ENCODE measurements around the gene APOBEC3C.
"Not testable (repeated sequence)": the region's sequence is repeated elsewhere in the genome, so short reads cannot be mapped to it uniquely, and the experiment has no call there.

Gene APOBEC3C

DNA sequence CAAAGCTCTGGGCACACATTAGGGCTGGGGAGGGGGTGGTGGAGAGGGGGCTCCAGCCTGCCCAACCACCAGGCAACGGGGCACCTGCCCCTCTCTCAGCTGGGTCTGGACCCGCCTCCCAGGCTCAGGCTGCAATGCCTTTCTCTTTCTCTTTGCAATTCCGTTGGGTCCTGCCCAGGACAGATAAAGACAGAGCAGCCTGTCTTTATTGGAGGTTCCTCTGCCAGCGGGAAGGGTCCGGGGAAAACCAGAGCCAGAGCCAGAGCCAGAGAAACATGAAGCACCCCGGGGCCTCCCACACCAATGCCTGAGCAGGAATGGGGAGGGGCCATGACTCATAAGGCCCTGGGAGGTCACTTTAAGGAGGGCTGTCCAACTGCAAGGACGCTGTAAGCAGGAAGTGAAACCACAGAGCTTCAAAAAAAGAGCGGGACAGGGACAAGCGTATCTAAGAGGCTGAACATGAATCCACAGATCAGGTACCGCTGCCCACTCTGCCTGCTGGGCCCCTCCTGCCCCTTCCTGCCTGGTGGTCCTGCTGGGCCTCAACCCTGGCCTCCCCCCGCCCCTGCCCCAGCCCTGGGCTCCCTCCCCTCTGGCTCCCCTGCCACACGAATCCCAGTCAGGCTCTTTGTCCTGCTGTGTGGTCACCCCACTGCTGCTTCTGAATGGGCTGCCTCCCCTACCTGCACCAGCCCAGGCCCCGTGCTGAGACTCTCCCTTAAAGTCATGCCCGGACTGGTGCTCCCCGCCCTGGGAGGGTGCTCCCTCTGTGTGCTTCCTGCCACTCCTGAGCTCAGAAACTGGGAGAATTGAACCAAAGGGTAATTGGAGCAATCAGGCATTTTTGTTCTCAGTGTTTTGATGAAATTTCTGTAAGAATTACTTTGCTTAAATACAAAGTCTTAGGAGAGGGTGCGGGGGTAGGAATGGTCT is 31.8 kb upstream of the APOBEC3C start, which contains the start of gene APOBEC3B:
Gene APOBEC3B, plus strand, starts transcription at position 356 of the 936 bp plus-strand sequence. Its CDS starts 107 bp downstream, at position 463.
- DNase-seq (ENCODE audit: low spot score), result peak; percentile 75

- DNase-seq (ENCODE audit: low spot score), result no peak
Measured at GRCh38 chr22:38984224-38984623, 29.8 kb upstream of the APOBEC3C start.

DNA sequence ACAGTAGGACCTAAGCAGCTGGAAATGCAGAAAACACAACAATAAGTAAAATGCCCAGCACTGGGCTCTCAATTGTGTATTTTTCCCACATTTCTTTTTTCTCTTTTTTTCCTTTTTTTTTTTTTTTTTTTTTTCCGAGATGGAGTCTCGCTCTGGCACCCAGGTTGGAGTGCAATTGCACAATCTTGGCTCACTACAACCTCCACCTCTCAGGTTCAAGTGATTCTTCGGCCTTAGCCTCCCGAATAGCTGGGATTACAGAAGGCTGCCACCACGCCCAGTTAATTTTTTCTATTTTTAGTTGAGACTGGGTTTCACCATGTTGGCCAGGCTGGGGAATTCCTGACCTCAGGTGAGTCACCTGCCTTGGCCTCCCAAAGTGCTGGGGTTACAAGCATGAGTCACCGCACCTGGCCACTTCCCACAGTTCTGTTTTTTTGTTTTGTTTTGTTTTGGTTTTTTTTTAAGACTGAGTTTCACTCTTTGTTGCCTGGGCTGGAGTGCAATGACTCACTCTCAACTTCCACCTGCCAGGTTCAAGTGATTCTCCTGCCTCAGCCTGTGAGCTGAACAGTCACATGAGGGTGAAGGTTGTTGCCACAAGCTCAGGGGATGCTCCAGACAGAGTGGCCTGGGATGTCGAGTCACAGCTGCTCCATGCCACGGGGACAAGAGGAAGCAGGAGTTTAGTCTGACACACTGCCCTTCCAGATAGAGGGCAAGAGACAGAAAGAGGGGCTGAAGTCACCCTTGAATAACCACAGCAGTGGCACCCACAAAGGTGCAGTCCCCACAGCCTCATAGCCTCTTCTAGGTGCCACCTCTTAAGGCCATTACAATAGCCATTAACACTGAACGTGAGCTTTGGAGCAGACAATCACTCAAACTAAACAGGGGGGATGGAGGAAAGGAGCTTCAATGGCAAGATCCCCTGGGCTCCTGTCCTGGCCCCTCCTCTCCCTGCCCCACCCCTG is 29.0 kb upstream of the APOBEC3C start:
- DNase-seq (ENCODE audit: low spot score), result not testable (repeated sequence)

DNA sequence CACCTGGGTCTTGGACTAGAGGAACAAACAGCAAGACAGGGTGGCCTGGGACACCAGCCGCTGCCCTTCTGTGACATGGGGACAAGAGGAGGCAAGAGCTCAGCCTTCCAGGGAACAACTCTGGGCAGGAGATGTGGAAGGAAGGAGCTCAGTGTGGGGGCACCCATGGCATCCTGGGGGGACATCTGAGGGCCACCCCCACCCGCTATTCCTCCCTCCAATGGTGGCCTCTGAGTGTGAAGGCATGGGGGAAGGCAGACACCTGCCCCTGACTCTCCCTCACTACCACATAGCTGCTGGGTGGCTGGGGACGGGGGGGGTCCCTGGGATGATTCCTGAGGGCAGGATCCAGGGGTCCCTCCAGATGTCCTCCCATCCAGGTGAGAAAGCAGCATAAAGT is 27.4 kb upstream of the APOBEC3C start:
- no peak for DNase-seq (ENCODE audit: low spot score)

DNA sequence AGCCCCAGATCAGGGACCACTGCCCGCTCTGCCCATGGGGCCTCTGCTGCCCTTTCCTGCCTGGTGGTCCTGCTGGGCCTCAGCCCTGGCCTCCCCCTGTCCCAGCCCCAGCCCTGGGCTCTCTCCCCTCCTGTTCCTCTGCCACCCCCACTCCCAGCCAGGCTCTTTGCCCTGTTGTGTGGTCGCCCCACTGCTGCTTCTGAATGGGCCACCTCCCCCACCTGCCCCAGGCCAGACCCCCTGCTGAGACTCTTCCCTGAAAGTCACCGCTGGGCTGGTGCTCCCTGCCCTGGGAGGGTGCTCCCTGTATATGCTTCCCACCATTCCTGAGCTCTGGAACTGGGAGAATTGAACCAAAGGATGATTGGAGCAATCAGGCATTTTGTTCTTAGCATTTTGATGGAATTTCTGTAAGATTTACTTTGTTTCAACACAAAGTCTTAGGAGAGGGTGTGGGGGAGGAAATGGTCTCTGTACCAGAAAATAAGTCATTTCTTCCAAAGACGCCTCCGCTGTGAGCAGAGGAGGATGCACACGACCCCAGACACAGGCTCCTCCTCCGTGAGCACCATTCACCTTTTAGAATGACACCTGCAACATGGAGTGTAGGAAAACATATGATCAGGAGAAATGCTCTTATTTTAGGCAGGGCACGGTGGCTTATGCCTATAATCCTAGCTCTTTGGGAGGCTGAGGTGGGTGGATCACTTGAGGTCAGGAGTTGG is 26.7 kb upstream of the APOBEC3C start:
- no peak for DNase-seq (ENCODE audit: low spot score)

DNA sequence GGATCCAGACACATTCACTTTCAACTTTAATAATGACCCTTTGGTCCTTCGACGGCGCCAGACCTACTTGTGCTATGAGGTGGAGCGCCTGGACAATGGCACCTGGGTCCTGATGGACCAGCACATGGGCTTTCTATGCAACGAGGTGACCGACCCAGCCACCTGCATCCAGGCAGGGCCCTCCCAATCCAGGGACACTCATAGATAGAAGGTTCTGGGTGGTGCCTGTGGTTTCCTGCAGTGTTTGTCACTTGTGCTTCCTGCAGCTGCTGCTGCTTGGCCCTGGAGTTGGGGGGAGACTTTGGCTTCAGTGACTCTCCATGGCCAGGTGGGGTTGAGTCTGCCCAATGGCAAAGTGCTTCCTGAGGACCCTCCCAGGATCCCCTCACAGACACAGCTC is 24.6 kb upstream of the APOBEC3C start:
- no peak for DNase-seq (ENCODE audit: low spot score)

DNA sequence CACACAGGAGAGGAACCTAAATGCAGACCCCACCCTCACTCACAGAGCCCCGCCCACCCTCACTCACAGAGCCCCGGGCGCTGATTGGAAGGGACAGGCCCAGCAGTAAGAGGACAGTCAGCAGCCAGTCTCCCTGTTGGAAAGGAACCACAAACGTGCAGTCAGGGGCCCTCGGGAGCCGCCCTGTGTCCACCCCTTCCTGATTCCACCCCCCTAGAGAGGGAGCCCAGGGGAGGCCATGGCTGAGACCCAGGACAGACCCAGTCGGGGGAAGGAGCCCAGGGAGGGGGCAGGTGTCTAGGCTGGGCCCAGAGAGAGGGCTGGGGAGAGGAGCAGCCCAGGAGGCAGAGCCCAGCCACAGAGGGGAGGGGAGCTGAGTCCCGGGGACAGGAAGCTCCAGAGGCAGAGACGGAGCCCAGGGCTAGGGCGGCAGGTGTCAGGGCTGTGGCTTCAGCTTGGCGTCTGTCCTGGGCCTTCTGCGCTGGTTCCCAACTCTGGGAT is 21.1 kb upstream of the APOBEC3C start:
- DNase-seq (ENCODE audit: low spot score), result not testable (repeated sequence)

GRCh38 chr22:38996105-38996504 is 18.0 kb upstream of the APOBEC3C start:
- DNase-seq (ENCODE audit: low spot score), result no peak

- no peak for DNase-seq (ENCODE audit: low spot score)
Measured at GRCh38 chr22:38997518-38997917, 16.5 kb upstream of the APOBEC3C start.

DNA sequence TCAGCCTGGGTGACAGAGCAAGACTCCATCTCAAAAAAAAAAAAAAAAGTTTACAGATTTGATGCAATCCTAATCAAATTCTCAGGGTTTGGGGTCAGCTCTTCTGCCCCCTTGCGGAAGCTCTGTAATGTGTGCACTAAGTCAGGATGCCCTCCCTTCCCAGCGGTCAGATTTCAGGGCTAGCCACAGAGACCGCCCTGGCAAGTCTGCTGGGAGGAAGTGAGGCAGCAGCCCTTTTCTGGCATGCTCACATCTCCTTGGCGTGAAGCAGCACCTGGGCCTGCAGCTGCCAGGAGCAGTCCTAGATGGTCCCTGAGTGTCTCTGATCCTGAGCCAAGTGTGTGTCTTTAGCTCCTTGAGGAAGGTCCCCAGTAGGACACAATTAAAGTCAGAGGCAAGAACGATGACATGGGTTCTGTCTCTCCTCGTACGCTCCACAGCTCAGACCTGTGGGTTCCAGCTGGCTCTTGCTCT is 10.9 kb upstream of the APOBEC3C start:
- DNase-seq (ENCODE audit: low spot score), result peak; percentile 78

- no peak for DNase-seq (ENCODE audit: low spot score)
Measured at GRCh38 chr22:39007177-39007576, 6.9 kb upstream of the APOBEC3C start.

- not testable (repeated sequence) for DNase-seq (ENCODE audit: low spot score)
Measured at GRCh38 chr22:39008271-39008850, 5.7 kb upstream of the APOBEC3C start.

- no peak for DNase-seq (ENCODE audit: low spot score)
Measured at GRCh38 chr22:39010946-39011345, 3.1 kb upstream of the APOBEC3C start.

DNA sequence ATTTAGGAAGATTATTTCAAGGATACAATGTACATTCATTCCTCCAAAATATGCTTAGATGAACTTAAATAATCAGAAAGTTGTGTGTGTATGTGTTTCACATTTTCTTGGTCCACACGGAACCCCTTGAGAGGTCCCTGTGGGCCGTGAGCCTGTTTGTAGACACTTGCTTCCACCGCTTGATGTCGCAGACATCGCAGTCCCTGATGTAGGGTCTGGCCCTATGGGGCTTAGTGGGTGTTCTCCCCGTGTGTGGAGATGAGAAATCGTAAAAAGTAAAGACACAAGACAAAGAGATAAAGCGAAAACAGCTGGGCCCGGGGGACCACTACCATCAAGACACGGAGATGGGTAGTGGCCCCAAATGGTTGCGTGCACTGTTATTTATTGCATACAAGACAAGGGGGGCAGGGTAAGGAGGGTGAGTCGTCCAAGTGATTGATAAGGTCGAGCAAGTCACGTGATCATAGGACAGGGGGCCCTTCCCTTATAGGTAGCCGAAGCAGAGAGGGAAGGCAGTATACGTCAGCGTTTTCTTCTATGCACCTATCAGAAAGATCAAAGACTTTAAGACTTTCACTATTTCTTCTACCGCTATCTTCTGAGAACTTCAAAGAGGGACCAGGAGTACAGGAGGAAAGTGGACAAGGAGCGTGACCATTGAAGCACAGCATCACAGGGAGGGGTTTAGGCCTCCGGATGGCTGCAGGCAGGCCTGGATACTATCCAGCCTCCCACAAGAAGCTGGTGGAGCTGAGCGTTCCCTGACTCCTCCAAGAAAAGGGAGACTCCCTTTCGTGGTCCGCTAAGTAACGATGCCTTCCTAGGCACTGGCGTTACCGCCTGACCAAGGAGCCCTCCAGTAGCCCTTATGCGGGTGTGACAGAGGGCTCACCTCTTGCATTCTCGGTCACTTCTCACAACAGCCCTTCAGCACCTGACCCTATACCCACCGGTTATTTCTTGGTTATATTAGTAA is 1.2 kb upstream of the APOBEC3C start:
- DNase-seq (ENCODE audit: low spot score), result no peak

GRCh38 chr22:39013561-39013941 is 506 bp upstream of the APOBEC3C start:
- DNase-seq (ENCODE audit: low spot score), result not testable (repeated sequence)

GRCh38 chr22:39014723-39015121 is 665 bp downstream of the APOBEC3C start:
- not testable (repeated sequence) for DNase-seq (ENCODE audit: low spot score)

- DNase-seq (ENCODE audit: low spot score), result no peak
Measured at GRCh38 chr22:39016592-39016991, 2.5 kb downstream of the APOBEC3C start.

- DNase-seq (ENCODE audit: low spot score), result no peak
Measured at GRCh38 chr22:39017596-39018365, 3.7 kb downstream of the APOBEC3C start.

GRCh38 chr22:39020021-39020651 is 6.1 kb downstream of the APOBEC3C start:
- not testable (repeated sequence) for DNase-seq (ENCODE audit: low spot score)
